ENCODE data around the gene PRKG1. TPM values are rescaled to one million over a fixed set of nuclear protein-coding genes. Genes with fewer than 3 reads are reported as not detected.

Gene PRKG1
- polyA plus RNA-seq, 4 donors: 12.7 to 21.2 (median 15.0) TPM

GRCh38 chr10:51075873-51076229 lies 1.6 kb downstream of the PRKG1 start:
- no peak for DNase-seq (ENCODE audit: low read depth in 4 of 4, low spot score in 3 of 4)

GRCh38 chr10:51076299-51076841 lies 2.1 kb downstream of the PRKG1 start:
- no peak for DNase-seq (ENCODE audit: low read depth in 4 of 4, low spot score in 3 of 4)

- DNase-seq (ENCODE audit: low read depth in 4 of 4, low spot score in 3 of 4): no peak
These were observed 2.8 kb downstream of the PRKG1 start for GRCh38 chr10:51077074-51077473.

- no peak for DNase-seq (ENCODE audit: low read depth in 4 of 4, low spot score in 3 of 4)
These were observed 3.2 kb downstream of the PRKG1 start for GRCh38 chr10:51077507-51077906.

- no peak for DNase-seq (ENCODE audit: low read depth in 4 of 4, low spot score in 3 of 4)
These were observed 5.0 kb downstream of the PRKG1 start for GRCh38 chr10:51079331-51079730.

GRCh38 chr10:51079766-51080165 lies 5.5 kb downstream of the PRKG1 start:
- DNase-seq (ENCODE audit: low read depth in 4 of 4, low spot score in 3 of 4): no peak

- DNase-seq (ENCODE audit: low read depth in 4 of 4, low spot score in 3 of 4): no peak
These were observed 6.2 kb downstream of the PRKG1 start for GRCh38 chr10:51080311-51081006.

- DNase-seq (ENCODE audit: low read depth in 4 of 4, low spot score in 3 of 4): no peak
These were observed 8.6 kb downstream of the PRKG1 start for GRCh38 chr10:51082857-51083256.

- no peak for DNase-seq (ENCODE audit: low read depth in 4 of 4, low spot score in 3 of 4)
These were observed 9.1 kb downstream of the PRKG1 start for GRCh38 chr10:51083356-51083853.

- no peak for DNase-seq (ENCODE audit: low read depth in 4 of 4, low spot score in 3 of 4)
These were observed 10.9 kb downstream of the PRKG1 start for GRCh38 chr10:51085204-51085603.

GRCh38 chr10:51086710-51087109 lies 12.4 kb downstream of the PRKG1 start:
- DNase-seq (ENCODE audit: low read depth in 4 of 4, low spot score in 3 of 4): no peak

- DNase-seq (ENCODE audit: low read depth in 4 of 4, low spot score in 3 of 4): no peak
These were observed 12.8 kb downstream of the PRKG1 start for GRCh38 chr10:51087114-51087513.

GRCh38 chr10:51090190-51090589 lies 15.9 kb downstream of the PRKG1 start:
- no peak for DNase-seq (ENCODE audit: low read depth in 4 of 4, low spot score in 3 of 4)

- DNase-seq (ENCODE audit: low read depth in 4 of 4, low spot score in 3 of 4): no peak
These were observed 18.1 kb downstream of the PRKG1 start for GRCh38 chr10:51092402-51092801.

GRCh38 chr10:51095444-51095843 lies 21.2 kb downstream of the PRKG1 start:
- no peak for DNase-seq (ENCODE audit: low read depth in 4 of 4, low spot score in 3 of 4)

GRCh38 chr10:51097546-51097945 lies 23.3 kb downstream of the PRKG1 start:
- no peak for DNase-seq (ENCODE audit: low read depth in 4 of 4, low spot score in 3 of 4)

GRCh38 chr10:51100221-51100620 lies 25.9 kb downstream of the PRKG1 start:
- no peak for DNase-seq (ENCODE audit: low read depth in 4 of 4, low spot score in 3 of 4)

GRCh38 chr10:51103554-51104217 lies 29.4 kb downstream of the PRKG1 start:
- DNase-seq (ENCODE audit: low read depth in 4 of 4, low spot score in 3 of 4): no peak

GRCh38 chr10:51106311-51106945 lies 32.1 kb downstream of the PRKG1 start:
- DNase-seq (ENCODE audit: low read depth in 4 of 4, low spot score in 3 of 4): no peak

GRCh38 chr10:51108406-51108805 lies 34.1 kb downstream of the PRKG1 start:
- DNase-seq (ENCODE audit: low read depth in 4 of 4, low spot score in 3 of 4): no peak

- no peak for DNase-seq (ENCODE audit: low read depth in 4 of 4, low spot score in 3 of 4)
These were observed 35.7 kb downstream of the PRKG1 start for GRCh38 chr10:51109801-51110533.
